HEK293T (cell line): ENCODE data around the gene CDKN2B-AS1.

Experiments used
- CTCF ChIA-PET: fragments of 350-600 bp; formaldehyde crosslinking; extraction: SDS; loops from one replicate; lab custom pipeline; 2021; ENCODE audit warnings: antibody characterized with exemption, inconsistent platforms; lab: Yijun Ruan, JAX
- POLR2A ChIA-PET: fragments of 350-600 bp; formaldehyde crosslinking; extraction: SDS; loops from one replicate; lab custom pipeline; 2020; ENCODE audit warnings: antibody characterized with exemption, inconsistent platforms; lab: Yijun Ruan, JAX
- DNase-seq: peaks from one replicate; pipeline ENCODE4 v3.0.0; 2012; ENCODE audit warnings: mixed read lengths; ENCODE audit errors: extremely low spot score
- ARNT ChIP-seq: fragments of 450-650 bp; IDR thresholded peaks from 2 replicates; pipeline ENCODE4 v1.6.1; 2017; ENCODE audit warnings: mild to moderate bottlenecking
- BHLHE40 ChIP-seq: fragments of 450-650 bp; IDR thresholded peaks from 2 replicates; pipeline ENCODE4 v1.6.1; 2016; ENCODE audit warnings: mild to moderate bottlenecking, moderate library complexity, borderline replicate concordance
- CTBP1 ChIP-seq: fragments of 450-650 bp; IDR thresholded peaks from 2 replicates; pipeline ENCODE4 v1.6.1; 2016; ENCODE audit warnings: borderline replicate concordance
- ELF4 ChIP-seq: fragments of 450-650 bp; IDR thresholded peaks from 2 replicates; pipeline ENCODE4 v1.6.1; 2017; ENCODE audit warnings: antibody characterized with exemption
- FOXA1 ChIP-seq: fragments of 450-650 bp; IDR thresholded peaks from 2 replicates; pipeline ENCODE4 v1.6.1; 2016; ENCODE audit warnings: mild to moderate bottlenecking
- FOXK2 ChIP-seq: fragments of 450-650 bp; IDR thresholded peaks from 2 replicates; pipeline ENCODE4 v1.6.1; 2016; ENCODE audit warnings: mild to moderate bottlenecking
- FOXM1 ChIP-seq: fragments of 450-650 bp; IDR thresholded peaks from 2 replicates; pipeline ENCODE4 v1.6.1; 2017; ENCODE audit warnings: mild to moderate bottlenecking, borderline replicate concordance
- HDGF ChIP-seq: fragments of 450-650 bp; IDR thresholded peaks from 2 replicates; pipeline ENCODE4 v1.6.1; 2017; ENCODE audit warnings: antibody characterized with exemption, borderline replicate concordance
- L3MBTL2 ChIP-seq: fragments of 450-650 bp; conservative IDR thresholded peaks from 2 replicates; pipeline ENCODE4 v1.6.1; 2016; ENCODE audit warnings: mild to moderate bottlenecking
- LEF1 ChIP-seq: fragments of 450-650 bp; IDR thresholded peaks from 2 replicates; pipeline ENCODE4 v1.6.1; 2017; ENCODE audit warnings: mild to moderate bottlenecking, borderline replicate concordance
- NFRKB ChIP-seq: fragments of 450-650 bp; IDR thresholded peaks from 2 replicates; pipeline ENCODE4 v1.6.1; 2016; ENCODE audit warnings: mild to moderate bottlenecking, moderate library complexity
- SP1 ChIP-seq: fragments of 450-650 bp; IDR thresholded peaks from 2 replicates; pipeline ENCODE4 v1.6.1; 2017
- SUZ12 ChIP-seq: fragments of 450-650 bp; IDR thresholded peaks from 2 replicates; pipeline ENCODE4 v1.6.1; 2016; ENCODE audit warnings: mild to moderate bottlenecking
- TARDBP ChIP-seq: fragments of 450-650 bp; IDR thresholded peaks from 2 replicates; pipeline ENCODE4 v1.6.1; 2016
- ZNF384 ChIP-seq: fragments of 450-650 bp; IDR thresholded peaks from 2 replicates; pipeline ENCODE4 v1.6.1; 2016
- TF ChIP-seq, protein P1 (sequence below): fragments of 450-650 bp; IDR thresholded peaks from 2 replicates; pipeline ENCODE4 v1.6.1; 2016

CDKN2B-AS1 gene

GRCh38 chr9:22117511-22118384, 123.2 kb downstream of the CDKN2B-AS1 start:
- TF ChIP-seq FOXA1 (no peak), ARNT (no peak), L3MBTL2 (no peak), LEF1 (no peak), SUZ12 (no peak), TARDBP (no peak), FOXK2 (no peak), BHLHE40 (no peak)
- TF ChIP-seq, protein P1, sequence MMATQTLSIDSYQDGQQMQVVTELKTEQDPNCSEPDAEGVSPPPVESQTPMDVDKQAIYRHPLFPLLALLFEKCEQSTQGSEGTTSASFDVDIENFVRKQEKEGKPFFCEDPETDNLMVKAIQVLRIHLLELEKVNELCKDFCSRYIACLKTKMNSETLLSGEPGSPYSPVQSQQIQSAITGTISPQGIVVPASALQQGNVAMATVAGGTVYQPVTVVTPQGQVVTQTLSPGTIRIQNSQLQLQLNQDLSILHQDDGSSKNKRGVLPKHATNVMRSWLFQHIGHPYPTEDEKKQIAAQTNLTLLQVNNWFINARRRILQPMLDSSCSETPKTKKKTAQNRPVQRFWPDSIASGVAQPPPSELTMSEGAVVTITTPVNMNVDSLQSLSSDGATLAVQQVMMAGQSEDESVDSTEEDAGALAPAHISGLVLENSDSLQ, result peak; percentile 68; the same call in 1 of the 2 replicates
- ChIA-PET POLR2A (interaction anchor here (1.6 kb wide), 1 partner anchor 110 kb away, joined by 5 read pairs; no protein-coding TSS in a partner anchor), CTCF (interaction anchor here (0.9 to 1.8 kb wide), 2 partner anchors 109 to 304 kb away, joined by 4 to 7 read pairs; partner anchors contain the start of gene CDKN2B)
- no peak for DNase-seq

GRCh38 chr9:22118810-22119521, 124.4 kb downstream of the CDKN2B-AS1 start:
- TF ChIP-seq NFRKB (no peak), FOXK2 (no peak), CTBP1 (no peak), LEF1 (no peak), BHLHE40 (no peak), ARNT (no peak), ELF4 (no peak), HDGF (no peak), FOXM1 (no peak), TARDBP (no peak), FOXA1 (no peak), ZNF384 (no peak), SP1 (no peak), L3MBTL2 (no peak), SUZ12 (no peak)
- no peak for DNase-seq
- POLR2A ChIA-PET, result interaction anchor here (1.5 kb wide), 1 partner anchor 111 kb away, joined by 4 read pairs; no protein-coding TSS in a partner anchor
- CTCF ChIA-PET, result interaction anchor here (0.6 to 2.0 kb wide), 5 partner anchors 10 to 111 kb away, joined by 3 to 13 read pairs (median 5); partner anchors contain the start of gene CDKN2B

DNA sequence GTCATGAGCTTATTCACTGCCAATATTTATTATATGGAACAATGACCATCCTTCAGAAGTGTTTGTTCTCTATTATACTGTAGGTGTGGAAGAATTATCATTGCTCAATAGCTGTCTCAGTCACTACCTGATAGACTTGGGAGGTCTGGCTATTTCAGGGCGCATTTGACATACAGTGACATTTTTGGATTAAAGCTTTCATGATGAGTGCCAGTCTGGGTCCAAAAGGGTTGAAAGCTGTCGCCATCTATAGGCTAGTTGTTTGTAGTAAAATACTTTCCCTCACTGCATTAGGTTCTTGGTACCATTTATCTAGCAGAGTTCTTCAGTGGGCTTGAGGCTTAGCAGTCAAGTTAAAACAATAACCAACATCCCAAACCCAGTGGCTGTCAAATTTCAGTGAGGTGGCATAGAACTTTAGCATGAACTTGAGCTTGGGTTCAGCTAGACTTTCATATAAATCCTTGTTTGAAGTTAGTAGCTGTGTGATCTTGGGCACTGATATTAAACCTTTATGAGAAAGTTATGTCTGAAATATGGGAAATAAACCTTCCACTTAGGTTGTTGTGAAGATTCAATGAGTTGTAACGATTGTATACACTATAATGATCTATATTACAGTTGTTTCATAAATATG, 125.0 kb downstream of the CDKN2B-AS1 start:
- TF ChIP-seq ARNT, result no peak
- TF ChIP-seq CTBP1, result no peak
- no peak for TF ChIP-seq FOXA1
- TF ChIP-seq L3MBTL2, result no peak
- TF ChIP-seq SUZ12, result no peak
- no peak for TF ChIP-seq LEF1
- no peak for TF ChIP-seq FOXM1
- no peak for TF ChIP-seq HDGF
- no peak for TF ChIP-seq BHLHE40
- no peak for TF ChIP-seq ELF4
- no peak for TF ChIP-seq SP1
- TF ChIP-seq FOXK2, result no peak
- TF ChIP-seq, protein P1, result no peak
- TF ChIP-seq ZNF384, result no peak
- no peak for TF ChIP-seq TARDBP
- TF ChIP-seq NFRKB, result no peak
- peak; percentile 43 for DNase-seq
- ChIA-PET CTCF (interaction anchor here (0.6 to 2.0 kb wide), 7 partner anchors 11 to 112 kb away, joined by 3 to 13 read pairs (median 5); partner anchors contain the start of gene CDKN2B), POLR2A (interaction anchor here (1.5 kb wide), 1 partner anchor 112 kb away, joined by 4 read pairs; no protein-coding TSS in a partner anchor)

DNA sequence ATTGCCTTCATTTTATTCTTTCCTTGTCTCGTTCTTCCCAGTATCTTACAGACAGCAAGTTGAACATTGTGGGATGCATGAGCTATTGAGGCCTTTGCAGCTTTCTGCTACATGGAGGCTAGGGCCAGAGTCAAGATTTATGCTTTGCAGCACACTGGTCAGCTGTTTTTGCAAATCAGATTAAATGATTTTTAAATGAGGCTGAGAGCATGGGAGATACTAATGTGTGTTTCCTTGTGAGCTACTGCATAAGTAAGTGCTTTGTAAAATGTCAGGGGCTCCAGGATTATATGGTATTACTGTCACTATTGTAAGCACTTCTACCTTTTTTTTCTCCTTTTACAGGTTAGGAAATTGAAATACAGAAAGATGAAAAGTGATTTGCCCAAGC, 125.6 kb downstream of the CDKN2B-AS1 start:
- no peak for DNase-seq
- ChIA-PET CTCF (interaction anchor here (0.8 to 2.0 kb wide), 5 partner anchors 11 to 112 kb away, joined by 3 to 13 read pairs (median 5); partner anchors contain the start of gene CDKN2B), POLR2A (interaction anchor here (1.5 kb wide), 1 partner anchor 112 kb away, joined by 4 read pairs; no protein-coding TSS in a partner anchor)
- TF ChIP-seq FOXA1, result no peak
- TF ChIP-seq FOXK2, result no peak
- no peak for TF ChIP-seq CTBP1
- TF ChIP-seq HDGF, result no peak
- TF ChIP-seq, protein P1, result no peak
- no peak for TF ChIP-seq L3MBTL2
- no peak for TF ChIP-seq ELF4
- no peak for TF ChIP-seq ZNF384
- no peak for TF ChIP-seq TARDBP
- no peak for TF ChIP-seq LEF1
- TF ChIP-seq BHLHE40, result no peak
- TF ChIP-seq NFRKB, result no peak
- no peak for TF ChIP-seq SP1
- TF ChIP-seq FOXM1, result no peak
- TF ChIP-seq ARNT, result no peak
- TF ChIP-seq SUZ12, result no peak
